SK-N-SH (cell line): ENCODE data around the gene TNRC6B. TPM values are rescaled to one million over a fixed set of nuclear protein-coding genes. Genes with fewer than 3 reads are reported as not detected.

Experiments
- CTCF ChIA-PET: fragments of 300-600, 350-600 bp; formaldehyde crosslinking; extraction: SDS; loops from one replicate; lab custom pipeline; 2021; lab: Yijun Ruan, JAX
- POLR2A ChIA-PET: fragments of 350-600 bp; sonication (Branson Sonifier 250); formaldehyde crosslinking; extraction: SDS; loops from one replicate; lab custom pipeline; 2020; ENCODE audit warnings: antibody characterized with exemption, inconsistent platforms; lab: Yijun Ruan, JAX
- DNase-seq: peaks from one replicate; pipeline ENCODE4 v3.0.0; 2012
- H2AFZ ChIP-seq: fragments of 200-600 bp; sonication (generic); 2 replicates; pipeline ENCODE4 v1.8.1; 2016; ENCODE audit warnings: antibody characterized with exemption, mild to moderate bottlenecking, low read depth
- H3F3A ChIP-seq: fragments of 200-600 bp; sonication (generic); replicated peaks from 2 replicates; pipeline ENCODE3; 2016; ENCODE audit warnings: antibody characterized with exemption, mild to moderate bottlenecking; ENCODE audit not compliant: insufficient read depth
- H3K27ac ChIP-seq, 2 experiments: fragments of 200-500 bp in 1 of 2; fragments of 200-600 bp in 1 of 2; sonication (Bioruptor generic) in 1 of 2; sonication (generic), shearing (Covaris generic) in 1 of 2; 2 replicates each; pipeline versions ENCODE4 v1.5.1 to v1.6.1; 2014 to 2016; ENCODE audit warnings: low read depth in 2 of 2, inconsistent platforms in 1 of 2, low read length in 1 of 2, mild to moderate bottlenecking in 1 of 2, mixed read lengths in 1 of 2
- H3K27me3 ChIP-seq: fragments of 200-600 bp; sonication (generic), shearing (Covaris generic); 2 replicates; pipeline ENCODE4 v1.6.1; 2016; ENCODE audit warnings: mixed run types; ENCODE audit not compliant: insufficient read depth
- H3K36me3 ChIP-seq, 2 experiments: fragments of 200-500 bp in 1 of 2; fragments of 200-600 bp in 1 of 2; sonication (Bioruptor generic) in 1 of 2; sonication (generic) in 1 of 2; replicated peaks in 1 of 2; 2 replicates each; pipeline versions ENCODE3 to v1.5.1; 2014 to 2016; ENCODE audit warnings: low read length in 1 of 2, mild to moderate bottlenecking in 1 of 2; ENCODE audit not compliant: insufficient read depth in 2 of 2, control insufficient read depth in 1 of 2
- H3K4me1 ChIP-seq, 2 experiments: fragments of 200-500 bp in 1 of 2; fragments of 200-600 bp in 1 of 2; sonication (Bioruptor generic) in 1 of 2; sonication (generic), shearing (Covaris generic) in 1 of 2; 2 replicates each; pipeline versions ENCODE4 v1.5.1 to v1.6.1; 2014 to 2016; ENCODE audit warnings: low read depth in 1 of 2, low read length in 1 of 2, mixed run types in 1 of 2; ENCODE audit not compliant: insufficient read depth in 2 of 2, control insufficient read depth in 1 of 2
- H3K4me2 ChIP-seq: fragments of 200-600 bp; sonication (generic), shearing (Covaris generic); 2 replicates; pipeline ENCODE4 v1.6.1; 2017; ENCODE audit warnings: mixed run types
- H3K4me3 ChIP-seq, 2 experiments: fragments of 200-500 bp in 1 of 2; fragments of 200-600 bp in 1 of 2; sonication (Bioruptor generic) in 1 of 2; sonication (generic), shearing (Covaris generic) in 1 of 2; 2 replicates each; pipeline versions ENCODE4 v1.5.1 to v1.8.1; 2014 to 2016; ENCODE audit warnings: low read depth in 2 of 2, inconsistent platforms in 1 of 2, low read length in 1 of 2, mild to moderate bottlenecking in 1 of 2, mixed read lengths in 1 of 2, moderate library complexity in 1 of 2
- H3K79me2 ChIP-seq: fragments of 200-600 bp; sonication (generic); 2 replicates; pipeline ENCODE4 v1.8.1; 2017; ENCODE audit warnings: mild to moderate bottlenecking; ENCODE audit not compliant: insufficient read depth
- H3K9ac ChIP-seq: fragments of 200-600 bp; sonication (generic); 2 replicates; pipeline ENCODE4 v1.6.1; 2017; ENCODE audit warnings: mixed run types
- H3K9me2 ChIP-seq: fragments of 200-600 bp; sonication (generic); 2 replicates; pipeline ENCODE4 v1.6.1; 2017; ENCODE audit warnings: mixed run types
- H3K9me3 ChIP-seq: fragments of 200-600 bp; sonication (generic); 2 replicates; pipeline ENCODE4 v1.6.1; 2017; ENCODE audit warnings: mixed run types, mild to moderate bottlenecking, moderate library complexity
- H4K20me1 ChIP-seq: fragments of 200-600 bp; sonication (generic); 2 replicates; pipeline ENCODE4 v1.6.1; 2017; ENCODE audit warnings: mild to moderate bottlenecking, mixed run types; ENCODE audit not compliant: insufficient read depth
- CTCF ChIP-seq: fragments of 200-600 bp; sonication (generic); IDR thresholded peaks from 2 replicates; pipeline ENCODE4 v1.6.1; 2017; ENCODE audit warnings: antibody characterized with exemption, mild to moderate bottlenecking, moderate library complexity
- EP300 ChIP-seq, 2 experiments: IDR thresholded peaks; 2 replicates each; pipeline versions ENCODE4 v1.4.0 to v1.6.1; 2012; ENCODE audit warnings: borderline replicate concordance in 1 of 2, low read depth in 1 of 2, low read length in 1 of 2
- EZH2phosphoT487 ChIP-seq: fragments of 200-600 bp; sonication (generic); IDR thresholded peaks from 2 replicates; pipeline ENCODE4 v1.6.1; 2017; ENCODE audit warnings: low read depth, mixed run types, mild to moderate bottlenecking, antibody characterized with exemption, moderate library complexity, borderline replicate concordance
- FOSL2 ChIP-seq: IDR thresholded peaks from 2 replicates; pipeline ENCODE4 v1.4.0; 2012; ENCODE audit warnings: low read depth, mild to moderate bottlenecking, moderate library complexity, borderline replicate concordance
- FOXJ3 ChIP-seq: sonication (generic); formaldehyde crosslinking; IDR thresholded peaks from 2 replicates; pipeline ENCODE4 v1.5.1; 2020; ENCODE audit warnings: mild to moderate bottlenecking, missing genetic modification reagents
- GABPA ChIP-seq: IDR thresholded peaks from 2 replicates; pipeline ENCODE4 v1.4.0; 2012; ENCODE audit warnings: low read depth, mild to moderate bottlenecking
- IRF3 ChIP-seq: fragments of 150-350 bp; IDR thresholded peaks from 2 replicates; pipeline ENCODE4 v1.6.1; 2016; ENCODE audit warnings: mild to moderate bottlenecking, low read depth, low read length
- NFIC ChIP-seq: IDR thresholded peaks from 2 replicates; pipeline ENCODE4 v1.4.0; 2012; ENCODE audit warnings: borderline replicate concordance
- POLR2AphosphoS5 ChIP-seq: IDR thresholded peaks from 2 replicates; pipeline ENCODE4 v1.6.1; 2012; ENCODE audit warnings: low read depth, low read length
- RCOR1 ChIP-seq: fragments of 150-350 bp; IDR thresholded peaks from 2 replicates; pipeline ENCODE4 v1.6.1; 2017; ENCODE audit warnings: antibody characterized with exemption, low read length
- SIN3A ChIP-seq: IDR thresholded peaks from 2 replicates; pipeline ENCODE4 v1.6.1; 2012; ENCODE audit warnings: low read depth, mild to moderate bottlenecking, low read length, moderate library complexity, borderline replicate concordance
- SMC3 ChIP-seq: IDR thresholded peaks from 2 replicates; pipeline ENCODE4 v1.6.1; 2012; ENCODE audit warnings: low read depth, low read length, improper control_type of control experiment
- TAF1 ChIP-seq: IDR thresholded peaks from 2 replicates; pipeline ENCODE4 v1.6.1; 2012; ENCODE audit warnings: low read depth, mild to moderate bottlenecking, low read length, moderate library complexity, borderline replicate concordance
- TCF12 ChIP-seq: IDR thresholded peaks from 2 replicates; pipeline ENCODE4 v1.4.0; 2012
- TEAD4 ChIP-seq: IDR thresholded peaks from 2 replicates; pipeline ENCODE4 v1.4.0; 2012; ENCODE audit warnings: mild to moderate bottlenecking, borderline replicate concordance; ENCODE audit not compliant: insufficient read depth
- WGBS: methylation state at CpG from one replicate; pipeline ENCODE4 v1.1.6; 2017; ENCODE audit warnings: low lambda C conversion rate; 5-methylcytosine and 5-hydroxymethylcytosine counted together
- polyA plus RNA-seq, 3 experiments: library from polyadenylated mRNA; depleted of rRNA; stranded (reverse); fragments of >200 nt; gene quantifications; 2 replicates each; pipeline ENCODE4 v1.2.3, GENCODE V29; 2012
- TF ChIP-seq, protein P1 (sequence below): IDR thresholded peaks from 2 replicates; pipeline ENCODE4 v1.4.0; 2012; ENCODE audit warnings: low read depth, borderline replicate concordance
- TF ChIP-seq, protein P2 (sequence below): IDR thresholded peaks from 2 replicates; pipeline ENCODE4 v1.6.1; 2012; ENCODE audit warnings: mild to moderate bottlenecking, low read depth, low read length, moderate library complexity
- TF ChIP-seq, protein P3 (sequence below): IDR thresholded peaks from 2 replicates; pipeline ENCODE4 v1.4.0; 2012; ENCODE audit warnings: low read depth

TNRC6B gene
- polyA plus RNA-seq, 1 of the 3 experiments (the other 2 are of a cell fraction) = 1.2 TPM

DNA sequence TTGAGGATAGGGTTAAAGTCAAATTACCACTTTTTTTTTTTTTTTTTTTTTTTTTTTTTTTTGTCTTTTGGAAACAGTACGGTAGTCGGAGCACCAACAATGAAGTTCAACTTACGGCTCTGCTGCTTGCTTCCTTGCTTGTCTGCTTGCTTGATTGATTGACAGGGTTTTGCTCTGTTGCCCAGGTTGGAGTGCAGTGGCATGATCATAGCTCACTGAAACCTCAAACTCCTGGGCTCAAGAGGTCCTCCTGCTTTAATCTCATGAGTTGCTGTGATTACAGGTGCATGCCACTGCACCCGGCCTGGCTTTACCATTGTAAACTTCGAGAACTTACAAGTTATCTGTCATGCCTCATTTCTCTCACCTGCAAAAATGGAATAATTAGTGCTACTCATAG, 198.4 kb downstream of the TNRC6B start:
- Histone ChIP-seq H3K4me3 (no peak overlapping the region), H2AFZ (no peak overlapping the region), H3K36me3 (no peaks in the 10 kb centered on the region), H4K20me1 (no peaks in the 10 kb centered on the region), H3K27me3 (no peaks in the 10 kb centered on the region), H3K9ac (no peak overlapping the region), H3K79me2 (peaks cover 21% of the 10 kb centered on the region), H3K4me2 (no peak overlapping the region), H3K4me1 (peaks cover 4 to 6% of the 10 kb centered on the region in 2 experiments; a peak in 3 of 4 replicates), H3K27ac (no peak overlapping the region), H3K9me2 (no peaks in the 10 kb centered on the region), H3F3A (no peaks in the 10 kb centered on the region), H3K9me3 (no peaks in the 10 kb centered on the region)
- CTCF ChIA-PET = interaction anchor here (1.4 kb wide), 1 partner anchor 61 kb away, joined by 3 read pairs; no protein-coding TSS in a partner anchor
- 93% methylated on average over 5 of the region's 5 CpGs for WGBS
- TF ChIP-seq, protein P1, sequence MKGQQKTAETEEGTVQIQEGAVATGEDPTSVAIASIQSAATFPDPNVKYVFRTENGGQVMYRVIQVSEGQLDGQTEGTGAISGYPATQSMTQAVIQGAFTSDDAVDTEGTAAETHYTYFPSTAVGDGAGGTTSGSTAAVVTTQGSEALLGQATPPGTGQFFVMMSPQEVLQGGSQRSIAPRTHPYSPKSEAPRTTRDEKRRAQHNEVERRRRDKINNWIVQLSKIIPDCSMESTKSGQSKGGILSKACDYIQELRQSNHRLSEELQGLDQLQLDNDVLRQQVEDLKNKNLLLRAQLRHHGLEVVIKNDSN = no peak
- TF ChIP-seq POLR2AphosphoS5 (no peak), SIN3A (no peak), EP300 (IDR thresholded peaks at IDR 0.05; ENCODE audit: borderline replicate concordance in 1 of 2, low read depth in 1 of 2, low read length in 1 of 2) (no peak), CTCF (no peak), NFIC (no peak), RCOR1 (no peak), TCF12 (no peak), TEAD4 (no peak), FOSL2 (no peak), GABPA (no peak), EZH2phosphoT487 (no peak), FOXJ3 (CRISPR knock-in tag) (no peak), IRF3 (no peak), SMC3 (no peak), TAF1 (no peak)
- TF ChIP-seq, protein P2, sequence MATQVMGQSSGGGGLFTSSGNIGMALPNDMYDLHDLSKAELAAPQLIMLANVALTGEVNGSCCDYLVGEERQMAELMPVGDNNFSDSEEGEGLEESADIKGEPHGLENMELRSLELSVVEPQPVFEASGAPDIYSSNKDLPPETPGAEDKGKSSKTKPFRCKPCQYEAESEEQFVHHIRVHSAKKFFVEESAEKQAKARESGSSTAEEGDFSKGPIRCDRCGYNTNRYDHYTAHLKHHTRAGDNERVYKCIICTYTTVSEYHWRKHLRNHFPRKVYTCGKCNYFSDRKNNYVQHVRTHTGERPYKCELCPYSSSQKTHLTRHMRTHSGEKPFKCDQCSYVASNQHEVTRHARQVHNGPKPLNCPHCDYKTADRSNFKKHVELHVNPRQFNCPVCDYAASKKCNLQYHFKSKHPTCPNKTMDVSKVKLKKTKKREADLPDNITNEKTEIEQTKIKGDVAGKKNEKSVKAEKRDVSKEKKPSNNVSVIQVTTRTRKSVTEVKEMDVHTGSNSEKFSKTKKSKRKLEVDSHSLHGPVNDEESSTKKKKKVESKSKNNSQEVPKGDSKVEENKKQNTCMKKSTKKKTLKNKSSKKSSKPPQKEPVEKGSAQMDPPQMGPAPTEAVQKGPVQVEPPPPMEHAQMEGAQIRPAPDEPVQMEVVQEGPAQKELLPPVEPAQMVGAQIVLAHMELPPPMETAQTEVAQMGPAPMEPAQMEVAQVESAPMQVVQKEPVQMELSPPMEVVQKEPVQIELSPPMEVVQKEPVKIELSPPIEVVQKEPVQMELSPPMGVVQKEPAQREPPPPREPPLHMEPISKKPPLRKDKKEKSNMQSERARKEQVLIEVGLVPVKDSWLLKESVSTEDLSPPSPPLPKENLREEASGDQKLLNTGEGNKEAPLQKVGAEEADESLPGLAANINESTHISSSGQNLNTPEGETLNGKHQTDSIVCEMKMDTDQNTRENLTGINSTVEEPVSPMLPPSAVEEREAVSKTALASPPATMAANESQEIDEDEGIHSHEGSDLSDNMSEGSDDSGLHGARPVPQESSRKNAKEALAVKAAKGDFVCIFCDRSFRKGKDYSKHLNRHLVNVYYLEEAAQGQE = no peak
- TF ChIP-seq, protein P3, sequence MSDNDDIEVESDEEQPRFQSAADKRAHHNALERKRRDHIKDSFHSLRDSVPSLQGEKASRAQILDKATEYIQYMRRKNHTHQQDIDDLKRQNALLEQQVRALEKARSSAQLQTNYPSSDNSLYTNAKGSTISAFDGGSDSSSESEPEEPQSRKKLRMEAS = no peak
- DNase-seq = no peak
- POLR2A ChIA-PET = no interaction called here
